ENCODE measurements around the gene SNCB. TPM values are rescaled to one million over a fixed set of nuclear protein-coding genes. Genes with fewer than 3 reads are reported as not detected.

The SNCB gene
- total RNA-seq, 1 donor = not detected

DNA sequence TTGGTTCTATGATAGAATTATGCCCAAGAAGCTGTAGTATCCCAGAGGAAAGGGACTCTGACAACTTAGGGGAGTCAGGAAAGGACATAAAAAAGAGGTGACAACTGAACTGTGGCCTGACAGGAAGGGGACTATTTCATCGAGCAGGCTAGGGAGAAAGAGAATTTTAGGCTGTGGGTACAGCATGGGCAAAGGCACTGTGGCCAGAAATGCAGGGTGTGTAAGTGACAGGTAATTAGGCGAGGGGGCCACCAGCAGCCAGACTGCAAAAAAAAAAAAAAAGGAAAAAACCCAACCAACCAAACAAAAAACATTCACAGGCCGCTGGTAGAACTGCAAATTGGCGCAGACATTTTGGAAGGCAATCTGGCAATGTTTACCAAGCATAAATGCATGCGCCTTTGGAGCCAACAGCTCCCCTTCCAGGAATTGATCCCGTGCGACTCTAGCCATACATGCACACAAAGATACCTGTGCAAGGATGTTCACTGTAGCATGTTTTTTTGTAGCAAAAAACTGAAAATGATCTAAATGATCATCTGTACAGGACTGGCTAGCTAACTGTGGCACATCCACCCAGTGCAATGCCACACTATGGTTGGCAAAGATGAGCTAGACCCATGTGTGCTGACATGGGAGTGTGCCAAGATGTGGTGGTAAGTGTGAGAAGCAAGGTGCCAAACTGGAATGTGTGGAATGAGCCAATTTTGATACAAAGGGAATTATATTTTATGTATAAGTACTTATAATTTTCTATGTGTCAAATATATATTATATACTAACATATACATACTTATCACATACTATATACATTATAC lies 1.3 kb upstream of the SNCB start:
- no peak overlapping the region for H3K4me3 ChIP-seq (ENCODE audit: low read depth, low read length)
- TF ChIP-seq, protein P1, sequence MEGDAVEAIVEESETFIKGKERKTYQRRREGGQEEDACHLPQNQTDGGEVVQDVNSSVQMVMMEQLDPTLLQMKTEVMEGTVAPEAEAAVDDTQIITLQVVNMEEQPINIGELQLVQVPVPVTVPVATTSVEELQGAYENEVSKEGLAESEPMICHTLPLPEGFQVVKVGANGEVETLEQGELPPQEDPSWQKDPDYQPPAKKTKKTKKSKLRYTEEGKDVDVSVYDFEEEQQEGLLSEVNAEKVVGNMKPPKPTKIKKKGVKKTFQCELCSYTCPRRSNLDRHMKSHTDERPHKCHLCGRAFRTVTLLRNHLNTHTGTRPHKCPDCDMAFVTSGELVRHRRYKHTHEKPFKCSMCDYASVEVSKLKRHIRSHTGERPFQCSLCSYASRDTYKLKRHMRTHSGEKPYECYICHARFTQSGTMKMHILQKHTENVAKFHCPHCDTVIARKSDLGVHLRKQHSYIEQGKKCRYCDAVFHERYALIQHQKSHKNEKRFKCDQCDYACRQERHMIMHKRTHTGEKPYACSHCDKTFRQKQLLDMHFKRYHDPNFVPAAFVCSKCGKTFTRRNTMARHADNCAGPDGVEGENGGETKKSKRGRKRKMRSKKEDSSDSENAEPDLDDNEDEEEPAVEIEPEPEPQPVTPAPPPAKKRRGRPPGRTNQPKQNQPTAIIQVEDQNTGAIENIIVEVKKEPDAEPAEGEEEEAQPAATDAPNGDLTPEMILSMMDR (IDR thresholded peaks at IDR 0.05; ENCODE audit: insufficient read depth, low read depth, low read length) = no peak
- no peak for DNase-seq (ENCODE audit: low read depth)

DNA sequence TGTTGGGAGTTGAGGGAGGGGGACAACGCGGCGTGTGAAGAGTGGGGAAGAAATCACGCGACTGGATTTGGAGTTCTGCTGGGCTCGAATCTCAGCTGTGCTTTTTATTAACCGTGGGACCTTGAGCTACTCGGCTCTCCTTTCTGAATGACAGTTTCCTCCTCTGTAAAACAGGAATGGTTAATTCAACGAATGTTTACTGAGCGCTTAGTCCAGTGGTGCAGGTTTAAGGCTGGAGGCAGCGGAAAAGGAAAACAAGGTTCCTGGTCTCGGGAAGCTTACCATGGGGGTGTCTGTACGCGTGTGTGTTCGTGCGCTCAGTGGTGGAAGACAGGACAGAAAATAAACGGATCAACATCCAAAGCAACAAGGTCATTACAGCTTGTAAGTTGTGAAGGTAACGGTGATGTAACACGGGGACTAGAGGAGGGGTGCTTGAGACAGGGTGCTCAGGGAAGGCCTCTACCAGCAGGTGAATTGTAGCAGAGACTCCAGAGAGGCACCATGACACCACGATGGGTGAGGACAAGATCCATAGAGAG lies 418 bp upstream of the SNCB start:
- TF ChIP-seq, protein P1 (IDR thresholded peaks at IDR 0.05; ENCODE audit: insufficient read depth, low read depth, low read length) = no peak
- no peak for DNase-seq (ENCODE audit: low read depth)
- H3K4me3 ChIP-seq (ENCODE audit: low read depth, low read length) = peak overlapping the region; percentile 47

DNA sequence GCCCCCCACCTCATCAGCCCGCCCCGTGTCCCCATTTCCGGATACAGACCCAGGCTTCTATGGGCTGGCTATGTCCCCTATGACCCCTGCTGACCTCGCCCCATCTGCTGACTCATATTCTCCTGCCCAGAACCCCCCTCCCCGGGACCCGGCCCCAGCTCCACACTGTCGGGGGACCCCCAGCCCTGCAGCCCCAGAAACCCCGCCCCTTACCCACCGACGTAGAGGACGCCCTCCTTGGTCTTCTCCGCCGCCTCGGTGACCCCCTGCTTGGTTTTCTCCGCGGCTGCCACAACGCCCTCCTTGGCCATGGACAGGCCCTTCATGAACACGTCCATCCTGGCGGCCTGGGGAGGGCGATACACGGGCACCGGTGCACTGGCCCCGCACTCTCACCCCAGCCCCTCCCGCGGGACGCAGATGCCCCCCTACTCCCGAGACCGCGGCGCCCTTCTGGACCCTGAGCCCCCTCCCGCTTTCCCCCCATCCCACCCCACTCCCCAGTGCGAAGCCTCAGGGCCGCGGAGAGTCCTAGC lies 949 bp downstream of the SNCB start:
- TF ChIP-seq, protein P1 (IDR thresholded peaks at IDR 0.05; ENCODE audit: insufficient read depth, low read depth, low read length) = no peak
- DNase-seq (ENCODE audit: low read depth) = no peak
- no peak overlapping the region for H3K4me3 ChIP-seq (ENCODE audit: low read depth, low read length)

DNA sequence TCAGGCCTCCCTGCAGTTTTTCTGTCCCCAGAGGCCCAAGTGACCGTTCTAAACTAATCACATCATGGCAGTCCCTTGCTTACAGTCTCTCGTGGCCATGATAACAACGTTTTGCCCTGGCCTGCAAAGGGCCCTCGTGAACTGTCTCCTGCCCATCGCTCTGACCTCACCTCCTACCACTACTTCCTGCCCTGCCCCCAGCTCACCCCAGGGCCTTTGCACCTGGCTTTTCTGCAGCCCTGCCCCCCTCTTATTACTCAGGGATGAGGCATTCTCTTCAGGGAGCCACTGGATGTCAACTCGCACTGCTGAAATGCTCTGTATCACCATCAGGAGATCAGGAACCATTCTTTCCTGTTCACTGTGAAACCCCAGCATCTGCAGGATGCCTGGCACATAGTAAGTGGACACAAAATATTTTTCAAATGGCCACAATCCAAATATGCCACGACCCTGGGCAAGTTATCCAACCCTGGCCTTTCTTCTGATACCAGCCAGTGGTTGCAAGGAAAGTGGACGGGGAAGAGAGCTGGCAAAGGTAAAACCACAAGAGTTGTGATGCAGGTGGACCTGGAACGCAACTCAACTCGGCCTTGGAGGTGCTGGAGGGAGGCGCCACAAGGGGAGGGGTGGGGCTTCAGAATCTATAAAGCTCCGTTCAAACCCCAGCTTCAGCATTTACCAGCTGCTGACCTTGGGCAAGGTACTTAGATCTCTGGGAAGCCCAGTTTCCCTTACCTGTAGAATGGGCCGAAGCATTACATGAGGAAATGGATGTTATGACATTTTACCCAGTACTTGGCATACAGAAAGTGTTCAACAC lies 1.7 kb downstream of the SNCB start:
- H3K4me3 ChIP-seq (ENCODE audit: low read depth, low read length) = no peak overlapping the region
- no peak for DNase-seq (ENCODE audit: low read depth)
- TF ChIP-seq, protein P1 (IDR thresholded peaks at IDR 0.05; ENCODE audit: insufficient read depth, low read depth, low read length) = no peak

DNA sequence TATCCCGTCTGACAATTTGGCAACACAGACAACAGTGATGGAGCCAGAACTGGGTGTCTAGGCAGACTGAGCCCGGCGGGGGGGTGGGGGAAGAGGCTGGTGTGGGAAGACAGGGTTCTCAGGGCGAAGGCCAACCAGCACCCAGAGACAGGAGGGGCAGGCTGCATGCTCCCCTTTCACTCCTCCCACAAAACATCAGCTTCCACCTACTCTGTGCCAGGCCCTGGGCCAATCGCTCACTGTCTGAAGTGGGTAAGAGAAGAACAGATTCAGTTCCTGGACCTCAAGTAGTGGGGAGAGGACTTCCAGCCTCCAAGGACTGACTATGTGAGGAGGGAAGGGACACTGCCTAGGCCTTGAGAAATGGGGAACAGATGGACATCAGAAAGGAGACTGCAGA lies 2.8 kb downstream of the SNCB start:
- TF ChIP-seq, protein P1 (IDR thresholded peaks at IDR 0.05; ENCODE audit: insufficient read depth, low read depth, low read length) = no peak
- DNase-seq (ENCODE audit: low read depth) = no peak

DNA sequence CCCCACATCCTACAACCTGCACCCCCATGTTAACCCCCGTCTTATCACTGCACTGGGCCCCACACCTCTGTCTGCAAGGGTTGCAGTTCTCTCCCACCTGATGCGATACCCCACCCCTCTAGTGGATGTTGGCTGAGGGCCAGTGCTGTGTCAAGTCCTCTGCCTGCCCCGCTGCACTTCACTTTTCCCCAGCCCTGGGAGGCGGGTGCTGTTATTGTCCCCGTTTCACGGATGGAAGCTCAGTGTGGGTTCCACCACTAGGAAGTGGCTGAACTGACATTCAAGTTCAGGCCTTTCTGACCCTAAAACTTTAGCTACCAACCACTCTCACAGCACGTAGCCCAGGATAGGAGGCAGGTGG lies 3.5 kb downstream of the SNCB start:
- TF ChIP-seq, protein P1 (IDR thresholded peaks at IDR 0.05; ENCODE audit: insufficient read depth, low read depth, low read length) = no peak
- DNase-seq (ENCODE audit: low read depth) = no peak

More for the DNA sequence above, 2.8 kb downstream of the SNCB start:
- no peak overlapping the region for H3K4me3 ChIP-seq (ENCODE audit: low read depth, low read length)

More for the DNA sequence above, 3.5 kb downstream of the SNCB start:
- H3K4me3 ChIP-seq (ENCODE audit: low read depth, low read length) = no peak overlapping the region
